Neural cell (in vitro differentiated cells): ENCODE results near the gene MAML2. TPM values are rescaled to one million over a fixed set of nuclear protein-coding genes. Genes with fewer than 3 reads are reported as not detected.

Experiments
- H2AFZ ChIP-seq: fragments of 200-600, 300-800 bp; sonication (generic), shearing (Covaris generic); 2 replicates; pipeline ENCODE4 v1.6.0; 2014; ENCODE audit warnings: low read depth, mild to moderate bottlenecking, antibody characterized with exemption, low read length, moderate library complexity
- H3F3A ChIP-seq: fragments of 200-600 bp; shearing (Covaris generic); 2 replicates; pipeline ENCODE4 v1.6.1; 2016; ENCODE audit warnings: mild to moderate bottlenecking, moderate library complexity, mixed read lengths, antibody characterized with exemption, low read length; ENCODE audit not compliant: insufficient read depth, poor library complexity, severe bottlenecking
- H3K27ac ChIP-seq: fragments of 200-600, 300-800 bp; sonication (generic), shearing (Covaris generic); 2 replicates; pipeline ENCODE4 v1.5.1; 2014; ENCODE audit warnings: mild to moderate bottlenecking, low read length, moderate library complexity
- H3K27me3 ChIP-seq: fragments of 300-800, 200-600 bp; sonication (generic), shearing (Covaris generic); 2 replicates; pipeline ENCODE4 v1.6.0; 2014; ENCODE audit warnings: mild to moderate bottlenecking, low read depth, low read length, moderate library complexity; ENCODE audit not compliant: insufficient read depth
- H3K36me3 ChIP-seq: fragments of 300-800, 200-600 bp; sonication (generic), shearing (Covaris generic); 2 replicates; pipeline ENCODE4 v1.5.1; 2014; ENCODE audit warnings: mild to moderate bottlenecking, antibody characterized with exemption, low read length, moderate library complexity; ENCODE audit not compliant: insufficient read depth
- H3K4me2 ChIP-seq: fragments of 300-800, 200-600 bp; sonication (generic), shearing (Covaris generic); 2 replicates; pipeline ENCODE4 v1.6.0; 2014; ENCODE audit warnings: mild to moderate bottlenecking, low read length
- H3K4me3 ChIP-seq: fragments of 300-800, 200-600 bp; sonication (generic), shearing (Covaris generic); 2 replicates; pipeline ENCODE4 v1.5.1; 2014; ENCODE audit warnings: mild to moderate bottlenecking, low read length, moderate library complexity
- H3K79me2 ChIP-seq: fragments of 200-600 bp; shearing (Covaris generic); replicated peaks from 2 replicates; pipeline ENCODE4 v1.6.0; 2014; ENCODE audit warnings: mild to moderate bottlenecking, low read length, moderate library complexity; ENCODE audit not compliant: insufficient read depth
- H3K9ac ChIP-seq: fragments of 300-800, 200-600 bp; sonication (generic), shearing (Covaris generic); 2 replicates; pipeline ENCODE4 v1.6.1; 2016; ENCODE audit warnings: mild to moderate bottlenecking, low read length, mixed read lengths
- H3K9me2 ChIP-seq: fragments of 200-600 bp; shearing (Covaris generic); 2 replicates; pipeline ENCODE4 v1.6.1; 2016; ENCODE audit warnings: mild to moderate bottlenecking, low read length, mixed read lengths; ENCODE audit not compliant: insufficient read depth
- H3K9me3 ChIP-seq: fragments of 200-600, 300-800 bp; sonication (generic), shearing (Covaris generic); 2 replicates; pipeline ENCODE4 v1.6.1; 2016; ENCODE audit warnings: mild to moderate bottlenecking, mixed run types, low read length, moderate library complexity, mixed read lengths
- H4K20me1 ChIP-seq: fragments of 200-600 bp; shearing (Covaris generic); 2 replicates; pipeline ENCODE4 v1.6.1; 2016; ENCODE audit warnings: mild to moderate bottlenecking, mixed run types; ENCODE audit not compliant: insufficient read depth
- CTCF ChIP-seq: fragments of 450-650 bp; IDR thresholded peaks from 2 replicates; pipeline ENCODE4 v1.5.1; 2014; ENCODE audit warnings: antibody characterized with exemption, mild to moderate bottlenecking, moderate library complexity; ENCODE audit not compliant: poor library complexity, severe bottlenecking
- EP300 ChIP-seq: fragments of 450-650 bp; conservative IDR thresholded peaks from 2 replicates; pipeline ENCODE4 v1.6.1; 2014; ENCODE audit warnings: antibody characterized with exemption, mild to moderate bottlenecking, moderate library complexity; ENCODE audit not compliant: poor library complexity, severe bottlenecking
- EZH2 ChIP-seq: fragments of 200-600, 300-800 bp; shearing (Covaris generic), sonication (generic); IDR thresholded peaks from 2 replicates; pipeline ENCODE4 v1.6.1; 2014; ENCODE audit warnings: antibody characterized with exemption, low read length, borderline replicate concordance, mild to moderate bottlenecking; ENCODE audit not compliant: insufficient read depth, poor library complexity, severe bottlenecking
- MXI1 ChIP-seq: fragments of 450-650 bp; conservative IDR thresholded peaks from 2 replicates; pipeline ENCODE4 v1.6.1; 2014; ENCODE audit warnings: antibody characterized with exemption, mild to moderate bottlenecking; ENCODE audit not compliant: poor library complexity, severe bottlenecking
- POLR2AphosphoS5 ChIP-seq: IDR thresholded peaks from 2 replicates; pipeline ENCODE4 v1.6.1; 2012
- RAD21 ChIP-seq: fragments of 450-650 bp; conservative IDR thresholded peaks from 2 replicates; pipeline ENCODE4 v1.6.1; 2014; ENCODE audit warnings: antibody characterized with exemption, mild to moderate bottlenecking, moderate library complexity
- REST ChIP-seq: IDR thresholded peaks from 2 replicates; pipeline ENCODE4 v1.6.1; 2012; ENCODE audit warnings: borderline replicate concordance
- SMC3 ChIP-seq: fragments of 450-650 bp; conservative IDR thresholded peaks from 2 replicates; pipeline ENCODE4 v1.6.1; 2014; ENCODE audit warnings: antibody characterized with exemption, mild to moderate bottlenecking, moderate library complexity; ENCODE audit not compliant: poor library complexity
- TAF1 ChIP-seq: IDR thresholded peaks from 2 replicates; pipeline ENCODE4 v1.6.1; 2012; ENCODE audit warnings: low read depth
- polyA plus RNA-seq: library from polyadenylated mRNA; depleted of rRNA; stranded (reverse); fragments of >200 nt; gene quantifications from 2 replicates; pipeline ENCODE4 v1.2.3, GENCODE V29; 2014

The MAML2 gene
- polyA plus RNA-seq, 1 donor from 2014 or later: 3.6 TPM

- Histone ChIP-seq H4K20me1 (no peaks in the 10 kb centered on the region), H3K9me3 (no peaks in the 10 kb centered on the region), H3K27ac (no peak overlapping the region), H3K4me3 (no peak overlapping the region), H3K9me2 (no peaks in the 10 kb centered on the region), H3K27me3 (no peaks in the 10 kb centered on the region), H2AFZ (no peak overlapping the region), H3F3A (no peaks in the 10 kb centered on the region), H3K9ac (no peak overlapping the region), H3K79me2 (no peaks in the 10 kb centered on the region), H3K36me3 (no peaks in the 10 kb centered on the region), H3K4me2 (no peak overlapping the region)
- TF ChIP-seq EP300: no peak
- no peak for TF ChIP-seq MXI1
- no peak for TF ChIP-seq TAF1
- no peak for TF ChIP-seq CTCF
- TF ChIP-seq POLR2AphosphoS5: no peak
- no peak for TF ChIP-seq REST
- no peak for TF ChIP-seq EZH2
- TF ChIP-seq RAD21: no peak
- no peak for TF ChIP-seq SMC3
These were observed 239.9 kb downstream of the MAML2 start for GRCh38 chr11:96103102-96103501.

GRCh38 chr11:96102664-96103078 is 240.3 kb downstream of the MAML2 start:
- Histone ChIP-seq H3K36me3 (no peaks in the 10 kb centered on the region), H3K4me3 (no peak overlapping the region), H3K4me2 (no peak overlapping the region), H3K27me3 (no peaks in the 10 kb centered on the region), H3F3A (no peaks in the 10 kb centered on the region), H4K20me1 (no peaks in the 10 kb centered on the region), H2AFZ (no peak overlapping the region), H3K79me2 (no peaks in the 10 kb centered on the region), H3K9me2 (no peaks in the 10 kb centered on the region), H3K9ac (no peak overlapping the region), H3K9me3 (no peaks in the 10 kb centered on the region), H3K27ac (no peak overlapping the region)
- TF ChIP-seq EP300 (no peak), SMC3 (no peak), RAD21 (no peak), POLR2AphosphoS5 (no peak), REST (no peak), CTCF (no peak), TAF1 (no peak), EZH2 (no peak), MXI1 (no peak)
